H1 (cell line): Measurements from ENCODE around the gene CADM1. TPM values are rescaled to one million over a fixed set of nuclear protein-coding genes. Genes with fewer than 3 reads are reported as not detected.

Experiments used
- CTCF ChIA-PET: fragments of 300-600 bp; sonication (Branson Sonifier 250); formaldehyde crosslinking; loops from one replicate; lab custom pipeline; 2021; ENCODE audit not compliant: partially characterized antibody; lab: Charles Lee
- POLR2A ChIA-PET: fragments of 300-600 bp; sonication (Branson Sonifier 250); formaldehyde crosslinking; loops from one replicate; lab custom pipeline; 2021; ENCODE audit warnings: inconsistent platforms; ENCODE audit not compliant: partially characterized antibody; lab: Charles Lee
- DNase-seq, 2 experiments: peaks; one replicate each; pipeline versions ENCODE4 v3.0.0 to v3.0.0-alpha.2; 2010 to 2022; ENCODE audit warnings: low spot score in 2 of 2, low read depth in 1 of 2, mixed read lengths in 1 of 2
- FAIRE-seq: peaks from 2 replicates; lab custom pipeline; 2011; peaks lifted over from hg19 to GRCh38; lab: Jason Lieb, UNC
- H2AFZ ChIP-seq: 2 replicates; pipeline ENCODE4 v1.8.1; 2012; ENCODE audit warnings: low read length, inconsistent platforms
- H2AK5ac ChIP-seq: 2 replicates; pipeline ENCODE4 v1.6.1; 2013; ENCODE audit warnings: low read depth, low read length
- H2BK120ac ChIP-seq: replicated peaks from 2 replicates; pipeline ENCODE3; 2013; ENCODE audit warnings: low read depth, low read length, inconsistent platforms
- H2BK12ac ChIP-seq: 2 replicates; pipeline ENCODE4 v1.6.1; 2013; ENCODE audit warnings: low read depth, low read length
- H2BK15ac ChIP-seq: 2 replicates; pipeline ENCODE4 v1.6.1; 2013; ENCODE audit warnings: low read length
- H2BK20ac ChIP-seq: 2 replicates; pipeline ENCODE4 v1.6.1; 2013; ENCODE audit warnings: low read length
- H2BK5ac ChIP-seq: 2 replicates; pipeline ENCODE4 v1.6.1; 2013; ENCODE audit warnings: low read depth, low read length
- H3K14ac ChIP-seq: 2 replicates; pipeline ENCODE4 v1.6.1; 2013; ENCODE audit warnings: inconsistent platforms; ENCODE audit not compliant: insufficient read length
- H3K18ac ChIP-seq: 2 replicates; pipeline ENCODE4 v1.6.1; 2013; ENCODE audit warnings: low read length; ENCODE audit errors: extremely low read depth
- H3K23ac ChIP-seq: 2 replicates; pipeline ENCODE4 v1.6.1; 2013; ENCODE audit warnings: inconsistent platforms; ENCODE audit not compliant: insufficient read length
- H3K23me2 ChIP-seq: 2 replicates; pipeline ENCODE4 v1.6.1; 2013; ENCODE audit warnings: low read depth, low read length
- H3K27ac ChIP-seq: 2 replicates; pipeline ENCODE4 v1.6.1; 2011; ENCODE audit warnings: low read depth, low read length, inconsistent platforms
- H3K27me3 ChIP-seq, 4 experiments: replicated peaks in 1 of 4; 1 replicate in 1 of 4; 2 replicates in 3 of 4; pipeline versions ENCODE4 v1.6.1 to v1.8.1; 2011 to 2013; ENCODE audit warnings: low read length in 3 of 4, mild to moderate bottlenecking in 3 of 4, inconsistent platforms in 2 of 4, mixed read lengths in 2 of 4, moderate library complexity in 1 of 4; ENCODE audit not compliant: control insufficient read depth in 3 of 4, insufficient read depth in 3 of 4; ENCODE audit errors: extremely low read depth in 1 of 4
- H3K36me3 ChIP-seq, 4 experiments: 2 replicates each; pipeline versions ENCODE4 v1.6.1 to v1.8.1; 2011 to 2013; ENCODE audit warnings: mild to moderate bottlenecking in 4 of 4, low read length in 3 of 4, moderate library complexity in 2 of 4, control low read depth in 1 of 4, inconsistent platforms in 1 of 4; ENCODE audit not compliant: insufficient read depth in 4 of 4, control insufficient read depth in 2 of 4
- H3K4ac ChIP-seq: replicated peaks from 2 replicates; pipeline ENCODE3; 2013; ENCODE audit warnings: low read length, low read depth, mixed read lengths, inconsistent platforms; ENCODE audit not compliant: insufficient read length
- H3K4me1 ChIP-seq, 4 experiments: replicated peaks in 1 of 4; 1 replicate in 1 of 4; 2 replicates in 3 of 4; pipeline versions ENCODE4 v1.6.1 to v1.8.1; 2011 to 2013; ENCODE audit warnings: low read length in 3 of 4, inconsistent platforms in 2 of 4, mixed read lengths in 1 of 4; ENCODE audit not compliant: insufficient read depth in 4 of 4, control insufficient read depth in 3 of 4
- H3K4me2 ChIP-seq, 2 experiments: 2 replicates each; pipeline versions ENCODE4 v1.6.1 to v1.8.1; 2011 to 2013; ENCODE audit warnings: low read depth in 2 of 2, low read length in 2 of 2, control low read depth in 1 of 2, inconsistent platforms in 1 of 2, mild to moderate bottlenecking in 1 of 2; ENCODE audit not compliant: insufficient read depth in 1 of 2
- H3K4me3 ChIP-seq, 4 experiments: fragments of 200-600, 300-600 bp in 1 of 4; sonication (generic), shearing (Covaris generic), sonication (Bioruptor Twin) in 1 of 4; 2 replicates each; pipeline versions ENCODE4 v1.5.1 to v1.8.1; 2011 to 2016; ENCODE audit warnings: low read length in 4 of 4, low read depth in 3 of 4, control low read depth in 2 of 4, inconsistent platforms in 2 of 4, mild to moderate bottlenecking in 2 of 4, mixed read lengths in 1 of 4, moderate library complexity in 1 of 4; ENCODE audit not compliant: insufficient read depth in 2 of 4; ENCODE audit errors: extremely low read depth in 1 of 4
- H3K56ac ChIP-seq: replicated peaks from 2 replicates; pipeline ENCODE3; 2013; ENCODE audit warnings: low read depth, mild to moderate bottlenecking, mixed read lengths, low read length, inconsistent platforms; ENCODE audit not compliant: insufficient read length
- H3K79me1 ChIP-seq: 2 replicates; pipeline ENCODE4 v1.6.1; 2013; ENCODE audit warnings: low read depth, low read length, control low read depth
- H3K79me2 ChIP-seq, 2 experiments: 2 replicates each; pipeline versions ENCODE4 v1.6.1 to v1.8.1; 2012 to 2013; ENCODE audit warnings: low read length in 2 of 2, mild to moderate bottlenecking in 2 of 2, inconsistent platforms in 1 of 2; ENCODE audit not compliant: insufficient read depth in 2 of 2, control insufficient read depth in 1 of 2
- H3K9ac ChIP-seq, 4 experiments: replicated peaks in 1 of 4; 1 replicate in 1 of 4; 2 replicates in 3 of 4; pipeline versions ENCODE4 v1.6.1 to v1.8.1; 2011 to 2013; ENCODE audit warnings: low read depth in 3 of 4, low read length in 3 of 4, control low read depth in 2 of 4, mild to moderate bottlenecking in 2 of 4, moderate library complexity in 2 of 4, inconsistent platforms in 1 of 4; ENCODE audit errors: extremely low read depth in 1 of 4
- H3K9me3 ChIP-seq, 2 experiments: 2 replicates each; pipeline versions ENCODE4 v1.6.1 to v1.8.1; 2012 to 2013; ENCODE audit warnings: mild to moderate bottlenecking in 2 of 2, moderate library complexity in 2 of 2, control low read depth in 1 of 2, inconsistent platforms in 1 of 2, low read depth in 1 of 2, low read length in 1 of 2, mixed read lengths in 1 of 2; ENCODE audit not compliant: insufficient read depth in 2 of 2
- H4K20me1 ChIP-seq, 2 experiments: replicated peaks in 1 of 2; 2 replicates each; pipeline versions ENCODE3 to v1.8.1; 2011 to 2013; ENCODE audit warnings: inconsistent platforms in 2 of 2, low read length in 2 of 2, mild to moderate bottlenecking in 1 of 2; ENCODE audit not compliant: insufficient read depth in 2 of 2, control insufficient read depth in 1 of 2
- H4K5ac ChIP-seq: 2 replicates; pipeline ENCODE4 v1.6.1; 2013; ENCODE audit warnings: low read length, low read depth, mixed read lengths, inconsistent platforms; ENCODE audit not compliant: insufficient read length
- H4K8ac ChIP-seq: 2 replicates; pipeline ENCODE4 v1.8.0; 2013; ENCODE audit warnings: mild to moderate bottlenecking, moderate library complexity, low read length, inconsistent platforms; ENCODE audit not compliant: insufficient read depth; ENCODE audit errors: extremely low read depth
- H4K91ac ChIP-seq: replicated peaks from 2 replicates; pipeline ENCODE3; 2013; ENCODE audit warnings: low read length, mixed read lengths, inconsistent platforms; ENCODE audit not compliant: insufficient read length
- GABPA ChIP-seq: IDR thresholded peaks from 2 replicates; pipeline ENCODE4 v1.6.1; 2011; ENCODE audit warnings: mild to moderate bottlenecking, low read length, moderate library complexity, borderline replicate concordance; ENCODE audit not compliant: insufficient read depth
- RAD21 ChIP-seq, 2 experiments: IDR thresholded peaks in 1 of 2; conservative IDR thresholded peaks in 1 of 2; 2 replicates each; pipeline ENCODE4 v1.6.1; 2011; ENCODE audit warnings: low read depth in 2 of 2, low read length in 2 of 2, improper control_type of control experiment in 1 of 2, inconsistent platforms in 1 of 2, mild to moderate bottlenecking in 1 of 2, moderate library complexity in 1 of 2
- SIN3A ChIP-seq, 2 experiments: IDR thresholded peaks in 1 of 2; conservative IDR thresholded peaks in 1 of 2; 2 replicates each; pipeline ENCODE4 v1.6.1; 2011 to 2012; ENCODE audit warnings: low read length in 2 of 2, improper control_type of control experiment in 1 of 2, low read depth in 1 of 2, mild to moderate bottlenecking in 1 of 2
- TAF7 ChIP-seq: optimal IDR thresholded peaks from 2 replicates; pipeline ENCODE3; 2011; ENCODE audit warnings: low read depth, mild to moderate bottlenecking, inconsistent platforms, low read length, moderate library complexity, borderline replicate concordance
- TCF12 ChIP-seq: IDR thresholded peaks from 2 replicates; pipeline ENCODE4 v1.6.1; 2011; ENCODE audit warnings: low read depth, mild to moderate bottlenecking, low read length
- WGBS, 2 experiments: shearing (Covaris generic) in 1 of 2; methylation state at CpG; one replicate each; pipeline versions ENCODE4 v1.1.6 to v1.1.7; 2013 to 2015; ENCODE audit warnings: low lambda C conversion rate in 2 of 2, mixed read lengths in 2 of 2, inconsistent platforms in 1 of 2, low coverage in 1 of 2, missing lambda C conversion rate in 1 of 2; ENCODE audit not compliant: insufficient replicate concordance in 2 of 2, insufficient coverage in 1 of 2, insufficient read length in 1 of 2; ENCODE audit errors: extremely low coverage in 1 of 2, missing lambda C conversion rate in 1 of 2; 5-methylcytosine and 5-hydroxymethylcytosine counted together
- polyA plus RNA-seq, 7 experiments: library from polyadenylated mRNA; depleted of rRNA in 3 of 7; stranded (reverse) in 5 of 7; unstranded in 2 of 7; fragments of >200 nt in 5 of 7; fragments of 200-250 nt in 2 of 7; gene quantifications; 1 replicate in 5 of 7; 2 replicates in 1 of 7; 4 replicates in 1 of 7; pipeline versions ENCODE4 v1.2.1 to v1.2.3, GENCODE V29; 2011 to 2013; ENCODE audit warnings: missing spikeins in 2 of 7, mixed read lengths in 2 of 7
- total RNA-seq: library from RNA; stranded (reverse); fragmentation: NEBNext Ultra II Directional; extraction: Animal tissue kit (Norgen Biotek cat#: 25700); gene quantifications from 2 replicates; pipeline ENCODE4 v1.2.1, GENCODE V29; 2021

Gene CADM1
- total and polyA plus RNA-seq, 2 of the 8 experiments (the other 6 are each of a cell fraction or from before 2014, with no cell fraction given): 8.3 to 25.3 TPM

GRCh38 chr11:115286614-115287013 is 217.6 kb downstream of the CADM1 start:
- CTCF ChIA-PET: interaction anchor here (0.8 kb wide), 1 partner anchor 512 kb away, joined by 3 read pairs; no protein-coding TSS in a partner anchor
- Histone ChIP-seq H2AK5ac (no peak overlapping the region), H3K36me3 (no peaks in the 10 kb centered on the region), H2BK15ac (no peak overlapping the region), H3K79me1 (no peaks in the 10 kb centered on the region), H3K79me2 (no peaks in the 10 kb centered on the region), H3K14ac (no peak overlapping the region), H3K4ac (no peak overlapping the region), H3K23me2 (no peaks in the 10 kb centered on the region), H3K4me3 (no peak overlapping the region), H2BK5ac (no peak overlapping the region)
- TF ChIP-seq SIN3A (conservative IDR thresholded peaks at IDR 0.05 in 1 of 2, IDR thresholded peaks at IDR 0.05 in 1 of 2; ENCODE audit: low read depth in 1 of 2, low read length in 2 of 2) (no peak), TAF7 (no peak), RAD21 (IDR thresholded peaks at IDR 0.05 in 1 of 2, conservative IDR thresholded peaks at IDR 0.05 in 1 of 2; ENCODE audit: low read depth in 2 of 2, low read length in 2 of 2) (no peak), TCF12 (no peak), GABPA (no peak)
- TF ChIP-seq, all 59 proteins: peak for 0
- Histone ChIP-seq H4K8ac (no peak overlapping the region), H3K18ac (no peak overlapping the region), H3K4me2 (no peak overlapping the region), H4K91ac (no peak overlapping the region), H2BK20ac (no peak overlapping the region), H3K27me3 (no peaks in the 10 kb centered on the region), H3K9ac (no peak overlapping the region), H4K20me1 (no peaks in the 10 kb centered on the region), H3K4me1 (peaks cover 0 to 8% (median 0%) of the 10 kb centered on the region in 4 experiments; a peak in 2 of 7 replicates), H3K9me3 (no peaks in the 10 kb centered on the region), H3K27ac (no peak overlapping the region), H2BK120ac (no peak overlapping the region), H2AFZ (no peak overlapping the region), H3K23ac (no peak overlapping the region), H2BK12ac (no peak overlapping the region), H4K5ac (no peak overlapping the region), H3K56ac (no peak overlapping the region)
- 86% methylated on average over 3 of the region's 3 CpGs; no CpG with 5 or more reads in 1 of the 2 experiments for WGBS, 2 experiments
- FAIRE-seq (no peak), DNase-seq (no peak)
- POLR2A ChIA-PET: no interaction called here
